GM10847 (cell line): ENCODE measurements around the gene ECM1.

Source experiments
- POLR2A ChIP-seq: IDR thresholded peaks from 2 replicates; pipeline ENCODE4 v1.6.1; 2011; ENCODE audit not compliant: insufficient read length; ENCODE audit errors: extremely low read depth

Gene ECM1

GRCh38 chr1:150550222-150551050 is 42.5 kb downstream of the ECM1 start:
- TF ChIP-seq POLR2A = no peak

GRCh38 chr1:150551051-150551783 is 43.3 kb downstream of the ECM1 start:
- no peak for TF ChIP-seq POLR2A

GRCh38 chr1:150551784-150552127 is 43.8 kb downstream of the ECM1 start:
- no peak for TF ChIP-seq POLR2A

GRCh38 chr1:150552128-150552910 is 44.4 kb downstream of the ECM1 start:
- TF ChIP-seq POLR2A = no peak

- TF ChIP-seq POLR2A = no peak
These were observed 45.0 kb downstream of the ECM1 start for GRCh38 chr1:150552911-150553289.

GRCh38 chr1:150553392-150554085 is 45.6 kb downstream of the ECM1 start:
- TF ChIP-seq POLR2A = no peak

- no peak for TF ChIP-seq POLR2A
These were observed 46.2 kb downstream of the ECM1 start for GRCh38 chr1:150554086-150554452.

GRCh38 chr1:150555198-150555970 is 47.5 kb downstream of the ECM1 start:
- no peak for TF ChIP-seq POLR2A

- no peak for TF ChIP-seq POLR2A
These were observed 48.3 kb downstream of the ECM1 start for GRCh38 chr1:150555971-150556865.

GRCh38 chr1:150557065-150557600 is 49.2 kb downstream of the ECM1 start:
- TF ChIP-seq POLR2A = no peak

- TF ChIP-seq POLR2A = no peak
These were observed 49.9 kb downstream of the ECM1 start for GRCh38 chr1:150557813-150558212.

- TF ChIP-seq POLR2A = no peak
These were observed 50.4 kb downstream of the ECM1 start for GRCh38 chr1:150558303-150558704.
